Colonic mucosa (tissue), 4 donors: Measurements from ENCODE around the gene CAPRIN2. TPM values are rescaled to one million over a fixed set of nuclear protein-coding genes. Genes with fewer than 3 reads are reported as not detected.

Experiments
- DNase-seq: peaks from one replicate; pipeline ENCODE4 v3.0.0-alpha.2; 2020
- H3K27ac ChIP-seq: fragments of 200-600 bp; one replicate; pipeline ENCODE4 v1.8.0; 2021
- H3K27me3 ChIP-seq: fragments of 200-600 bp; one replicate; pipeline ENCODE4 v1.8.0; 2021
- H3K36me3 ChIP-seq: fragments of 200-600 bp; one replicate; pipeline ENCODE4 v1.8.0; 2021
- H3K4me1 ChIP-seq: fragments of 200-600 bp; one replicate; pipeline ENCODE4 v1.8.0; 2021; ENCODE audit warnings: mild to moderate bottlenecking
- H3K4me3 ChIP-seq: fragments of 200-600 bp; one replicate; pipeline ENCODE4 v1.8.0; 2021
- H3K9ac ChIP-seq, 2 donors: one replicate each; pipeline ENCODE4 v1.7.0; 2013; ENCODE audit warnings: control low read depth in 2 of 2, low read depth in 2 of 2, low read length in 2 of 2
- H3K9me3 ChIP-seq: fragments of 200-600 bp; one replicate; pipeline ENCODE4 v1.8.0; 2021
- intact Hi-C: fragments of 100-400 bp; cut with DNase I; formaldehyde crosslinking; loops from one replicate; pipeline ENCODE4 v1.14.1; 2022
- total RNA-seq, 2 donors: library from RNA; stranded (reverse); fragmentation: NEBNext Ultra II Directional in 1 of 2; extraction: Animal tissue kit (Norgen Biotek cat#: 25700) in 1 of 2; gene quantifications; one replicate each; pipeline ENCODE4 v1.2.1, GENCODE V29; 2021
- TF ChIP-seq, protein P1 (sequence below): fragments of 200-600 bp; IDR thresholded peaks from one replicate; pipeline ENCODE4 v1.8.0; 2022; ENCODE audit warnings: antibody characterized with exemption, mild to moderate bottlenecking
- donor health status: healthy.
- donor health status: DM: no; HTN: no; CAD: no.
- donor health status: DM: no; HTN: no; CAD: no.

The CAPRIN2 gene
- total RNA-seq, 2 donors from 2014 or later = 6.1 to 8.2 TPM

DNA sequence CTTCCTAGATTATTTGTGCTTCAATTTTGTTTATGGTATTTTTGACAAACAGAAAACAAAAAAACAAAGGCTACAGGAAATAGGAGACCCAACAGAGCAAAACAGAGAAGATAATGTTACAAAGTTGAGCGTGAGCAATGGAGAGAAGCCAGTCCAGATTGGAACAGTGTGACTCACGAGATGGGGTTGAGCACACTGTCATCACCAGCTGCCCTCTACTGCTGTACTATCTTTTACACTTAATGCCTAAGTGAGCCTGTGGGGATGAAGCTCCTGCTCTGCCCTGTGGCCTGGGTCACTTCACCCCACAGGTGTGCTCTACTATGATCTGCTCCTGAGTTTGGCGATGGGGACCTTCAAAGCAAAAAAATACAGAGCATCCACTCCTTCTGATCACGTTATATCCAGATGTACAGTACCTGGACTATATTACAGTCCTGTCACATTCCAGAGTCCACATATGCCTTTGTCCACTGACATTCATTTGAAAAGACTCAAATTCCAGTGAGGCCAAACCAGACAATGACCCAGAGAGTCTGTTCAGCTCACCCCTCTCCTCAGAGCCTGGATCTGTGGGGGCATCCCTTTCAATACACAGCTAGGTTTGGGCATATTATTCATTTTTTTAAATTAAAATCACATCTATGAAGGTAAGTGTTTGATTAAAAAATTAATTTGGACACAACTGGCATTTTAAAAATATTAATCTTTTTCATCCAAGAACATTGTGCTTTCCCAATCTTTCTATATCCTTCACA lies 63.5 kb downstream of the CAPRIN2 start:
- DNase-seq = no peak
- no peaks in the 10 kb centered on the region for H3K4me1 ChIP-seq
- no peak overlapping the region for H3K9ac ChIP-seq
- H3K36me3 ChIP-seq = no peaks in the 10 kb centered on the region
- H3K27ac ChIP-seq = no peak overlapping the region
- H3K9me3 ChIP-seq = no peaks in the 10 kb centered on the region
- H3K27me3 ChIP-seq = no peaks in the 10 kb centered on the region
- TF ChIP-seq, protein P1, sequence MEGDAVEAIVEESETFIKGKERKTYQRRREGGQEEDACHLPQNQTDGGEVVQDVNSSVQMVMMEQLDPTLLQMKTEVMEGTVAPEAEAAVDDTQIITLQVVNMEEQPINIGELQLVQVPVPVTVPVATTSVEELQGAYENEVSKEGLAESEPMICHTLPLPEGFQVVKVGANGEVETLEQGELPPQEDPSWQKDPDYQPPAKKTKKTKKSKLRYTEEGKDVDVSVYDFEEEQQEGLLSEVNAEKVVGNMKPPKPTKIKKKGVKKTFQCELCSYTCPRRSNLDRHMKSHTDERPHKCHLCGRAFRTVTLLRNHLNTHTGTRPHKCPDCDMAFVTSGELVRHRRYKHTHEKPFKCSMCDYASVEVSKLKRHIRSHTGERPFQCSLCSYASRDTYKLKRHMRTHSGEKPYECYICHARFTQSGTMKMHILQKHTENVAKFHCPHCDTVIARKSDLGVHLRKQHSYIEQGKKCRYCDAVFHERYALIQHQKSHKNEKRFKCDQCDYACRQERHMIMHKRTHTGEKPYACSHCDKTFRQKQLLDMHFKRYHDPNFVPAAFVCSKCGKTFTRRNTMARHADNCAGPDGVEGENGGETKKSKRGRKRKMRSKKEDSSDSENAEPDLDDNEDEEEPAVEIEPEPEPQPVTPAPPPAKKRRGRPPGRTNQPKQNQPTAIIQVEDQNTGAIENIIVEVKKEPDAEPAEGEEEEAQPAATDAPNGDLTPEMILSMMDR = no peak
- H3K4me3 ChIP-seq = no peak overlapping the region
- intact Hi-C loops = loop anchor here (10.0 kb wide), 1 partner anchor 64 kb away; the partner anchor contains the start of gene CAPRIN2

DNA sequence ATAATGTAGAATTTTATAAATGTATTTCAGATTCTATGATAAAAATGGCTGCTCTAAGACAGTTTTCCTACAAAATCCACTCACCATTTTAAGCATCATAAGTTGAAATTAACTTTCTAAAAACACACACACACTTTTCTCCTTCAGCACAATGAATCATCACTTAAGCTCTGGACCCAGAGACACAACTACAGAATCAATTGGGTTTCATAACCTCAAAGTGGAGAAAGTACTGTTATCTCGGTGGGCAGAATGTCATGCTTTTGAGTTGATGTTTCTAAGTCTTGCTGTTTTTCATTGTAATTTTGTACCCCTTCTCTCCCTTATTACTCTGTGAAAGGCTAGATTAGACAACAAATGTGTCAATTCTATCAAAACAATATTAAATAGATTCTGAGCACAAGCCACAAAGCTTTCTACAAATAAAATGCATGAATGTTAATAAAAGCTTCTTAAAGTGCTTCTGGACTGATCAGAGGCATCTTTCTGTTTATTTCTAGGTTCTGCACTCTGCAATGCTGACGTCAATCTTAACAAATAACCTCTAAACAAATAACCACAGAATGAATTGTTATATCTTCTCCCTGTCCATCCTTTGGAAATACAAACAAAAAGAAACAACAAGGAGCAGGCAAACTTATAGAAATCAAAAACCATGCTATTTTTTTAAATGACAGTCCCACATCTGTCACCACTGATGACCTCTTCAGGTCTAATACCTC lies 67.3 kb downstream of the CAPRIN2 start:
- no peaks in the 10 kb centered on the region for H3K4me1 ChIP-seq
- no peak overlapping the region for H3K9ac ChIP-seq
- DNase-seq = no peak
- intact Hi-C loops = no loop called here
- H3K36me3 ChIP-seq = no peaks in the 10 kb centered on the region
- no peak overlapping the region for H3K4me3 ChIP-seq
- no peak overlapping the region for H3K27ac ChIP-seq
- TF ChIP-seq, protein P1 = no peak
- H3K9me3 ChIP-seq = no peaks in the 10 kb centered on the region
- H3K27me3 ChIP-seq = no peaks in the 10 kb centered on the region

DNA sequence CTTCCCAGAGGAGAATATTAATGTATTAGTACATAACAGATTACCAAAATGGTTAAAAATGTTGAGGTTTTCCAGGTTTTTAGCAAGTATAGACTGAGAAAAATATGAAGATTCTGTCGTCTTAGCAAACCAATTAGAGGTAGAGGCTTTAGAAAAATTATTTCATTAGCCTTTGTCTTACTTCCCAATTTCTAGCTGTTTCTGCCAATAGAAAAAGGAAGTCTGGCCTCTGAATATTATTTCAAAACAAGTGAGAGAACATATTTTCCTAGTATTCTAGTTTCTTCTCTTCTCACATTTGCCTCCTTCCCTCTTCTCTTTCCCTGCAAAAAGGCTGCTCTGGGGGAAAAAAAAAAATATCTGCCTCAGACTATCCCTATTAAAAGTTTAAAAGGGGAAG lies 75.5 kb downstream of the CAPRIN2 start:
- intact Hi-C loops = no loop called here
- Histone ChIP-seq H3K27me3 (no peaks in the 10 kb centered on the region), H3K4me1 (no peaks in the 10 kb centered on the region), H3K27ac (no peak overlapping the region), H3K4me3 (no peak overlapping the region), H3K9me3 (no peaks in the 10 kb centered on the region), H3K9ac (no peak overlapping the region), H3K36me3 (no peaks in the 10 kb centered on the region)
- DNase-seq = no peak
- TF ChIP-seq, protein P1 = no peak

DNA sequence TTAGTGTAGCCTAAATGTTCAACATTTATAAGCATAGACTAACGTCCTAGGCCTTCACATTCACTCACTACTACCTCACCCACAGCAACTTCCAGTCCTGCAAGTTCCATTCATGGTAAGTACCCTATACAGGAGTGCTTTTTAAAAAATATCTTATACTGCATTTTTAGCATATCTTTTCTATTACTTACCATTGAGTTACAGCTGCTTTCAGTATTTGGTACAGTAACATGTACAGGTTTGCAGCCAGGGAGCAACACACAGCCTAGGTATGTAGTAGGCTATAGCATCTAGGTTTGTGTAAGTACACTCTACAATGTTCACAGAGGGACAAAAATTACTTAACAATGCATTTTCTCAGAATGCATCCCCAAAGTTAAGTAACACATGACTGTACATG lies 76.5 kb downstream of the CAPRIN2 start:
- no peak overlapping the region for H3K9ac ChIP-seq
- H3K36me3 ChIP-seq = no peaks in the 10 kb centered on the region
- intact Hi-C loops = no loop called here
- TF ChIP-seq, protein P1 = no peak
- H3K4me3 ChIP-seq = no peak overlapping the region
- H3K4me1 ChIP-seq = no peaks in the 10 kb centered on the region
- H3K27me3 ChIP-seq = no peaks in the 10 kb centered on the region
- no peak for DNase-seq
- no peaks in the 10 kb centered on the region for H3K9me3 ChIP-seq
- no peak overlapping the region for H3K27ac ChIP-seq

DNA sequence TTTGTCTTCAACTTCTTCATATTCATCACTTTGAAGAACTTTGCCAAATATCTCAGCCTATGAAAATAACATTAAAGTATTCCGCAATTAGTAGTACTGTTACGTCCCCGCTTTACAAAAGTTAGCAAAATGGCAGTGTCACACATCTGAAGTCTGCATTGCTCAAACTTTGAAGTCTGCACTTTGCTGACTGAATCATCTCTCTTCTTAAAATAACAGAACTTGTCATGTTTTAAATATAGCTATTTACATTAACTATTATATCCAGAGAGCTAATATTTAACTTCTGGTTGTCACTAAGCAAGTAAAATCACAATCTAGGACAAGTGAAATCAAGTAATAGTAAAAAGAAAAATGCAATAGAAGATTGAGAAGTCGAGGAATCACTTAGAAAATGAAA lies 93.5 kb downstream of the CAPRIN2 start:
- H3K27ac ChIP-seq = no peak overlapping the region
- no peaks in the 10 kb centered on the region for H3K27me3 ChIP-seq
- no peaks in the 10 kb centered on the region for H3K9me3 ChIP-seq
- no peaks in the 10 kb centered on the region for H3K4me1 ChIP-seq
- no peak overlapping the region for H3K4me3 ChIP-seq
- peaks cover 7% of the 10 kb centered on the region for H3K36me3 ChIP-seq
- intact Hi-C loops = no loop called here
- no peak for DNase-seq
- H3K9ac ChIP-seq = no peak overlapping the region
- TF ChIP-seq, protein P1 = no peak

Other genes with a start within 250 kb of the CAPRIN2 start
- 10 to 100 TPM; 55.2 to 57.2 TPM for gene IPO8, start 59.1 kb downstream of the CAPRIN2 start, total RNA-seq
- 1 to 10 TPM; 1.3 to 8.2 TPM for gene TSPAN11, start 171.8 kb upstream of the CAPRIN2 start, total RNA-seq